GM12801 (cell line): ENCODE data around the gene UBE2E2.

ENCODE experiments used
- TF ChIP-seq, protein P1 (sequence below): IDR thresholded peaks from one replicate; pipeline ENCODE4 v1.5.1; 2011; ENCODE audit warnings: control low read depth; ENCODE audit not compliant: insufficient read length; ENCODE audit errors: extremely low read depth

UBE2E2 gene

DNA sequence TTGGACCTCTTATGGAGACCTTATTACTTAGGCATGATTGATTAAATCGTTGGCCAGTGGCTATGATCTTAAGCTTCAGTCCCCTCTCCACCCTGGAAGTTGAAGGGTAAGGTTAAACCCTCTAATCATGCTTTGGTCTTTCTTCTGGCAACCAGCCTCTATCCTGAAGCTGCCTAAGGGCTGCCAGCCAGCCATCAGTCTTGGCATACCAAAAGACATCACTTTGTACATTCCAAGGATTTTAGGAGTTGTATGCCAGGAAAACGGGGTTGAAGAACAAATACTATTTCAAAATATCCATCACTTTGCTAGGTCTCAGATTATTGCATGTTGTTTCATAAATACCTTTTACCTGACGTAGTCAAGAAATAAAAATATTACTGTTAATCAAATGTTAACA is 28.9 kb downstream of the UBE2E2 start:
- TF ChIP-seq, protein P1, sequence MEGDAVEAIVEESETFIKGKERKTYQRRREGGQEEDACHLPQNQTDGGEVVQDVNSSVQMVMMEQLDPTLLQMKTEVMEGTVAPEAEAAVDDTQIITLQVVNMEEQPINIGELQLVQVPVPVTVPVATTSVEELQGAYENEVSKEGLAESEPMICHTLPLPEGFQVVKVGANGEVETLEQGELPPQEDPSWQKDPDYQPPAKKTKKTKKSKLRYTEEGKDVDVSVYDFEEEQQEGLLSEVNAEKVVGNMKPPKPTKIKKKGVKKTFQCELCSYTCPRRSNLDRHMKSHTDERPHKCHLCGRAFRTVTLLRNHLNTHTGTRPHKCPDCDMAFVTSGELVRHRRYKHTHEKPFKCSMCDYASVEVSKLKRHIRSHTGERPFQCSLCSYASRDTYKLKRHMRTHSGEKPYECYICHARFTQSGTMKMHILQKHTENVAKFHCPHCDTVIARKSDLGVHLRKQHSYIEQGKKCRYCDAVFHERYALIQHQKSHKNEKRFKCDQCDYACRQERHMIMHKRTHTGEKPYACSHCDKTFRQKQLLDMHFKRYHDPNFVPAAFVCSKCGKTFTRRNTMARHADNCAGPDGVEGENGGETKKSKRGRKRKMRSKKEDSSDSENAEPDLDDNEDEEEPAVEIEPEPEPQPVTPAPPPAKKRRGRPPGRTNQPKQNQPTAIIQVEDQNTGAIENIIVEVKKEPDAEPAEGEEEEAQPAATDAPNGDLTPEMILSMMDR = no peak

DNA sequence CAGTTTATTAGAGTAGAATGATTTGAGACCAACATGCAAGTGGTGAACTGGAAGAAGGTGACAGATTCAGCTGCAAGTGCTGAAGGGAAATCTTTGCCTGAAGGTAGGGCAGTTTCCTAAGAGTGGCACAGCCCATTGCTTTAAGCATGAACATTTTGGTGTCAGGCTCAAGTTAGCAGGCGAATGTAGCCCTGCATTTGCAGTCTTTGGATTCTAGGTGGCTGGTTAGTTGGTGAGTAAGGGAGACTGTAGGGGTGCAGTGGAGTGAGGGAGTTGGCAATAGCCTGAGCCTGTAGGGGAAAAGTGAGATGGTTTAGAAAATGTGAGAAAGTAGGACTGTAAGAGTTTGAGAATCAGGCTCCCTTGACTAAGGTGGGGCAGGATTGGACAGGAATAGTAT is 29.7 kb downstream of the UBE2E2 start:
- TF ChIP-seq, protein P1 = no peak

DNA sequence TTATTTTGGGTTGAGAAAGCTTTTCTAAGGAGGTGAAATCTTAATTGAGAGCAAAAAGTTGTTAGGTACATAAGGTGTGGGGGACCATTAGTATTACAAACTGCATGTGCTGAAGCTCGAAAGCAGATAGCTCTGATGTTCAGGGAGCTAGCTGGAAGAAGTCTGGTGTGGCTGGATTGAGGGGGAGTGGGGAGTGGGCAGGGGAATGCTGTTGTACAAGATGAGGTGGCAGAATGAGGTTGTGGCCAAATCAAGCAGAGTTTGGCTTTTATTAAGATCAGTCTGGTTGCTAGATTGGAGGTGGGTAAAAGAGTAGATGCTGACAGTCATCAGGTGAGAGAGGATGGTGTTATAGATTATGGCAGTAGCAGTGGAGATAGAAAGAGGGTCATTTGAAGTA is 32.1 kb downstream of the UBE2E2 start:
- TF ChIP-seq, protein P1 = no peak

DNA sequence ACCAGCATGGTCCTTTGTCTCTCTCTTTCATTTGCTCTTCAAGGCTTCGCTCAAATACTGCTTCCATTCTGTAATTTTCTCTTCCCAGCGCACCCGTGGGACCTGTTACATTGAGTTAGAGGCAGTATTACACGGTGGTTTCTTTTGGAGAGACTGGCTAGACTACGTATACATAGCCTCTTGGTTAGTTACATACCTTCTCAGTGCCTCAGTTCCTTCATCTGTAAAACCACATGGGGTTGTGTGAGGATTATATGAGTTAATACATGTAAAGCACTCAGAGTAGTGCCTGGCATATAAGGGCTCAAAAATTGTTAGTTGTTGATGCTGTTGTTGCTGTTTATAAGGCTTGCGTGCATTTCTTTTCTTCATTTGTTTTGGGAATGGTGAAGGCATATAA is 33.8 kb downstream of the UBE2E2 start:
- TF ChIP-seq, protein P1 = no peak

DNA sequence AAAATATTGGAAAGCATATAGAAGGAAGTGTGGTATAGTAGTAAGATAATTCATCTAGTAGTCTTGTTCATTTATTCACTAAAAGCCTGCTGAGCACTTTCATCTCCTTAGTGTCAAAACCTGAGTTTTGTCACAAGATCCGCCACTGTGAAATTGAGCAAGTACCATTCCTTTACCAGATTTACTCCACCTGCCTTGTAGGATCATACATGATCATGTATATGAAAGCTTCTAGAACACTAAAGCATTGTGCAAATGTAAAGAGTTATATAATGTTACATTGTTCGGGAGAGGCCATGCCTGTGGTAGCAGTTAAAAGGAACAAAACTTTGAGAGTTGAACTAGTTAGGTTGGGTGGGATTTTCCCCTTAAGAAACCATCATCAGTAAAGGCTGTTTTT is 35.0 kb downstream of the UBE2E2 start:
- TF ChIP-seq, protein P1 = no peak

DNA sequence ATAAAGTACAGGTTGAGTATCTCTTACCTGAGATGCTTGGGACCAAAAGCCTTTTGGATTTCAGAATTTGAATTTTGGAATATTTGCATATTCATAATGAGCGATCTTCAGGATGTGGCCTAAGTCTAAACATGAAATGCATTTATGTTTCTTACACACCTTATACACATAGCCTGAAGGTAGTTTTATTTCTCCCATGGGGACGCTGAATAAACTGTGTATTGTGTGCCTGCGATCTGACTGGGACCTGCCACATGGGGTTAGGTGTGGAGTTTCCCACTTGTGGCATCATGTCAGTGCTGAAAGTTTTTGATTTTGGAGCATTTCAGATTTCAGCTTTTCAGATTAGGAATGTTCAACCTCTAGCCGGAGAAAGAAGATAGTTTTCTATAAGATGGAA is 35.5 kb downstream of the UBE2E2 start:
- TF ChIP-seq, protein P1 = no peak

DNA sequence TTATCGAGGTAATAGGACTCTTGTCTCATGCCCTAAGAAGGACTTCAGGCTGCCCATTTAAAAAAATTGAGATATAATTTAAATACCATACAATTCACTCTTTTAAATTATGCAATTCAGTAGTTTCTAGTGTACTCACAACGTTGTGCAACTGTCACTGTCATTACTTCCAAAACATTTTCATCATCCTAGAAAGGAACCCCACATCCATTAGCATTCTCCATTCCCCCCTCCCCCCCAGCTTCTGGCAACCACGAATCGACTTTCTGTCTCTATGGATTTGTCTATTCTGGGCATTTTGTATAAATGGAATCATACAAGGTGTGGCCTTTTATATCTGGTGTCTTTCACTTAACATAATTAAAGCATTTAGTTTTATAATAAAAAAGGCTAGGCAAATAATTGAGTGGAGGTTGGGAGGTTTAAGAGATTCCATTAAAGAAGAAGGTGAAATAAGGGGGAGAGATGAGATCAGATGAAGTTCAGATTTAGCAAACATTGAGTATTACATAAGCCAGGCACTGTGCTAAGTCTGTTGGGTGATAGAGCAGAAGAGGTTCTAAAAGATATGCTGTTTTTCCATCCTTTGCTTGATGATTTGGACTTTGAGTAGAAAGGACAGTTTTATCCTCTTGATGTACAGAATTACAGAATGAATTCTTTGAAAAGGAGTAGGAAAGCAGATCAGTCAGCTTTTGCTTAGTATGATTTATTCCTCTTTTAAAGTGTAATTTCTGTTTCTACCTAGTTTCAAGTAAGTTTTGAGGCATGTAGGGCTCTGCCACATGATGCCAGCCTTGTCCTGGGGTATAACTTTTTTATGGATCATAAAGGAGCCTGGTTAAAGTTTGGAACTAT is 36.3 kb downstream of the UBE2E2 start:
- TF ChIP-seq, protein P1 = no peak
